Measurements from ENCODE around the gene SMIM43.

GRCh38 chr4:121740796-121741409 lies 24.1 kb downstream of the SMIM43 start:
- TF ChIP-seq CTCF (conservative IDR thresholded peaks at IDR 0.05; ENCODE audit: low read length) (no peak), EZH2phosphoT487 (IDR thresholded peaks at IDR 0.05; ENCODE audit: borderline replicate concordance, low read depth, low read length) (no peak)

All from OCI-LY7 (cell line).